ENCODE results near the gene DNMT3A.

DNMT3A gene

GRCh38 chr2:25369876-25370275, 28.2 kb upstream of the DNMT3A start:
- ChIA-PET CTCF (no interaction called here), POLR2A (no interaction called here)
- DNase-seq (ENCODE audit: extremely low spot score) = no peak
- TF ChIP-seq FOXM1 (IDR thresholded peaks at IDR 0.05; ENCODE audit: borderline replicate concordance) = no peak
- TF ChIP-seq HDGF (IDR thresholded peaks at IDR 0.05; ENCODE audit: borderline replicate concordance) = no peak
- TF ChIP-seq ELF4 (IDR thresholded peaks at IDR 0.05) = no peak
- TF ChIP-seq FOXK2 (IDR thresholded peaks at IDR 0.05) = no peak
- TF ChIP-seq SUZ12 (IDR thresholded peaks at IDR 0.05) = no peak
- TF ChIP-seq L3MBTL2 (conservative IDR thresholded peaks at IDR 0.05) = no peak
- TF ChIP-seq SP1 (IDR thresholded peaks at IDR 0.05) = no peak
- TF ChIP-seq BHLHE40 (IDR thresholded peaks at IDR 0.05; ENCODE audit: borderline replicate concordance) = no peak
- no peak for TF ChIP-seq PKNOX1 (IDR thresholded peaks at IDR 0.05)

DNA sequence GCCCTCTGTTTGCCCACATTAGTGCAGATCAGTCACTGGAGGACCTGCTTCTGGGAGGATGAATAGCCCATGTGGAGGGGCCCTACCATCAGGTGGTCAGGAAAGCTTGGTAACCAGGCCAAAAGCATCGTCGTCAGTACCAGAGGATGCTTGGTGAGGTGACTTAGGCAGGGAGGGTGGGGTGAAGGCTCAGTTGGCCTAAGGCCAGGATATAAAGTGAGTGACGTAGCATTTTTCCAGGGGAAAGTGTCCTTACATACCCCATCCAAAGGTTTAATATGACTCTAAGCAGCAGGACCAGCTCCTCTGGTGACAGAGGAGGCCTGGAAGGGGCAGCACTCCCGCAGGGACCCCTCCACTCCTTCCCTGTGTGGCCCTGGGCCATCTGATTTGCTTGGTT, 27.7 kb upstream of the DNMT3A start:
- no peak for DNase-seq (ENCODE audit: extremely low spot score)
- ChIA-PET POLR2A (no interaction called here), CTCF (no interaction called here)
- TF ChIP-seq TARDBP (IDR thresholded peaks at IDR 0.05) (no peak), LEF1 (IDR thresholded peaks at IDR 0.05; ENCODE audit: borderline replicate concordance) (no peak), BHLHE40 (IDR thresholded peaks at IDR 0.05; ENCODE audit: borderline replicate concordance) (no peak), SP1 (IDR thresholded peaks at IDR 0.05) (no peak), FOXK2 (IDR thresholded peaks at IDR 0.05) (no peak), FOXM1 (IDR thresholded peaks at IDR 0.05; ENCODE audit: borderline replicate concordance) (no peak), CTBP1 (IDR thresholded peaks at IDR 0.05; ENCODE audit: borderline replicate concordance) (no peak), ELF4 (IDR thresholded peaks at IDR 0.05) (no peak), SUZ12 (IDR thresholded peaks at IDR 0.05) (no peak), FOXA1 (IDR thresholded peaks at IDR 0.05) (no peak), ARNT (IDR thresholded peaks at IDR 0.05) (no peak), ZNF384 (IDR thresholded peaks at IDR 0.05) (no peak), NFRKB (IDR thresholded peaks at IDR 0.05) (no peak), PKNOX1 (IDR thresholded peaks at IDR 0.05) (no peak), L3MBTL2 (conservative IDR thresholded peaks at IDR 0.05) (no peak), HDGF (IDR thresholded peaks at IDR 0.05; ENCODE audit: borderline replicate concordance) (no peak)

- POLR2A ChIA-PET = no interaction called here
Observed at GRCh38 chr2:25368660-25369059, 26.9 kb upstream of the DNMT3A start.

DNA sequence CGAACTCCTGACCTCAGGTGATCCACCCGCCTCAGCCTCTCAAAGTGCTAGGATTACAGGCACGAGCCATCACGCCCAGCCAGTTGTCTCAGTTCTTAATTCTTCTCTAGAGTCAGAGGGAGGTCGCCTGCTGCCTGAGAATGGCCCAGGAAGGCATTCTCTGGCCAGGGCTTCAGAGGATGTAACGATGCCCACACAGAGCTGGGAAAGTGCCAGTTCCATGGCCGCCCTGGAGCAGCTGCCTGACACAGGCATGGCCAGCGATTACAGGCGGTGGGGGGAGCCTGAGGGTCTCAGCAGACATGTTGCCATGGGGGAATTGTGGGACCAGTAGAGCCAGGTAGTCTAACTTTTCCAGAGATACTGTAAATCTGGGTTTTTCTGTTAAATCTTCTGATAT, 25.6 kb upstream of the DNMT3A start:
- no peak for DNase-seq (ENCODE audit: extremely low spot score)
- ChIA-PET CTCF (no interaction called here), POLR2A (no interaction called here)
- TF ChIP-seq SUZ12 (IDR thresholded peaks at IDR 0.05) = no peak
- no peak for TF ChIP-seq L3MBTL2 (conservative IDR thresholded peaks at IDR 0.05)
- no peak for TF ChIP-seq SP1 (IDR thresholded peaks at IDR 0.05)
- TF ChIP-seq ARNT (IDR thresholded peaks at IDR 0.05) = no peak
- TF ChIP-seq ZNF384 (IDR thresholded peaks at IDR 0.05) = no peak
- TF ChIP-seq NFRKB (IDR thresholded peaks at IDR 0.05) = no peak
- no peak for TF ChIP-seq PKNOX1 (IDR thresholded peaks at IDR 0.05)
- TF ChIP-seq ELF4 (IDR thresholded peaks at IDR 0.05) = no peak

More at GRCh38 chr2:25368660-25369059, 26.9 kb upstream of the DNMT3A start:
- DNase-seq (ENCODE audit: extremely low spot score) = no peak
- CTCF ChIA-PET = no interaction called here
- TF ChIP-seq ARNT (IDR thresholded peaks at IDR 0.05) (no peak), L3MBTL2 (conservative IDR thresholded peaks at IDR 0.05) (no peak), FOXA1 (IDR thresholded peaks at IDR 0.05) (no peak), TARDBP (IDR thresholded peaks at IDR 0.05) (no peak), NFRKB (IDR thresholded peaks at IDR 0.05) (no peak), ELF4 (IDR thresholded peaks at IDR 0.05) (no peak), LEF1 (IDR thresholded peaks at IDR 0.05; ENCODE audit: borderline replicate concordance) (no peak), CTBP1 (IDR thresholded peaks at IDR 0.05; ENCODE audit: borderline replicate concordance) (no peak), SUZ12 (IDR thresholded peaks at IDR 0.05) (no peak), ZNF384 (IDR thresholded peaks at IDR 0.05) (no peak), BHLHE40 (IDR thresholded peaks at IDR 0.05; ENCODE audit: borderline replicate concordance) (no peak), PKNOX1 (IDR thresholded peaks at IDR 0.05) (no peak), FOXM1 (IDR thresholded peaks at IDR 0.05; ENCODE audit: borderline replicate concordance) (no peak), SP1 (IDR thresholded peaks at IDR 0.05) (no peak), HDGF (IDR thresholded peaks at IDR 0.05; ENCODE audit: borderline replicate concordance) (no peak), FOXK2 (IDR thresholded peaks at IDR 0.05) (no peak)

DNA sequence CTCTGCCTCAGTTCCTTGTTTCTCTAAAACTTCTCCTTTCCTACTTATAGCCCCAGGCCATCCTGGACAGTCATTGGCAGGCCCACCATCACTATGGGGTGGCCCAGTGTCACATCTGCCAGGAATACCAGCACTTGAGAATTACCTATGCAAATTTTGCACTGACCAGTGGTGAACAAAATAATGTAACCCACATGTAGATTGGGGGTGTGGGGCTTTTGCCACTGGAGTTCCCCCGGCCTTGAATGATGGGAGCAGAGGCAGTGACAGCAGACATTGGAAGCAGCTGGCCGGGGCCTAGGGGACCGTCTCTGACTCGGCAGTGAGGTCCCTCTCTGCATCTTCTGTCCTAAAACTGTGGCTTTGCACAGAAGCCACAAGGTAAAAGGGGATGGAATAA, 24.9 kb upstream of the DNMT3A start:
- CTCF ChIA-PET = interaction anchor here (1.0 kb wide), 1 partner anchor 24 kb away, joined by 3 read pairs; no protein-coding TSS in a partner anchor
- DNase-seq (ENCODE audit: extremely low spot score) = no peak
- TF ChIP-seq L3MBTL2 (conservative IDR thresholded peaks at IDR 0.05) (no peak), CTBP1 (IDR thresholded peaks at IDR 0.05; ENCODE audit: borderline replicate concordance) (no peak), ZNF384 (IDR thresholded peaks at IDR 0.05) (no peak), LEF1 (IDR thresholded peaks at IDR 0.05; ENCODE audit: borderline replicate concordance) (no peak), SUZ12 (IDR thresholded peaks at IDR 0.05) (no peak), FOXA1 (IDR thresholded peaks at IDR 0.05) (no peak), ELF4 (IDR thresholded peaks at IDR 0.05) (no peak), SP1 (IDR thresholded peaks at IDR 0.05) (no peak), FOXM1 (IDR thresholded peaks at IDR 0.05; ENCODE audit: borderline replicate concordance) (no peak)
- POLR2A ChIA-PET = no interaction called here

DNA sequence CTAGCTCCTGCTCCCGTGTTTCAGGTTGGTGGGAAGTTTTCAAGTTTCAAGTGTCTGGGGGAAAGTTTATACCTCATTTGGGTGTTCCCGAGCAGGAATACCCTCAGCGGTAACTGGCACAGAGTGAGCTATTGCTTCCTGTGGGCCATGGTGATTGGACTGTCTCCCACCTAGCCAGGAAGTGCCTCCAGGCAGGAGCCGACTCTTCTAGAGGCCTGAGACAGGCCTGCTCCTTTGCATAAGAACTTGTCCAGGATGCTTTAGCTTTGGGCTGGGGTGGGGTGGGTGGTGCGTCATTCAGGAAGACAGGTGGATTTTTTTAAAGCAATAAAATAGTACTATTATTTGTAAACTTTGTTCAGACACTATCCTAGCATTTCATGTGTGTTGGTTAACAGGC, 23.5 kb upstream of the DNMT3A start:
- ChIA-PET CTCF (interaction anchor here (0.6 to 1.2 kb wide), 2 partner anchors 10 to 15 kb away, joined by 3 read pairs; no protein-coding TSS in a partner anchor), POLR2A (no interaction called here)
- DNase-seq (ENCODE audit: extremely low spot score) = no peak
- TF ChIP-seq SUZ12 (IDR thresholded peaks at IDR 0.05) = no peak
- no peak for TF ChIP-seq BHLHE40 (IDR thresholded peaks at IDR 0.05; ENCODE audit: borderline replicate concordance)
- no peak for TF ChIP-seq TARDBP (IDR thresholded peaks at IDR 0.05)
- TF ChIP-seq NFRKB (IDR thresholded peaks at IDR 0.05) = no peak
- TF ChIP-seq ZNF384 (IDR thresholded peaks at IDR 0.05) = no peak
- TF ChIP-seq ELF4 (IDR thresholded peaks at IDR 0.05) = no peak
- no peak for TF ChIP-seq FOXK2 (IDR thresholded peaks at IDR 0.05)
- TF ChIP-seq ARNT (IDR thresholded peaks at IDR 0.05) = no peak
- no peak for TF ChIP-seq L3MBTL2 (conservative IDR thresholded peaks at IDR 0.05)
- TF ChIP-seq FOXM1 (IDR thresholded peaks at IDR 0.05; ENCODE audit: borderline replicate concordance) = no peak
- TF ChIP-seq SP1 (IDR thresholded peaks at IDR 0.05) = no peak
- no peak for TF ChIP-seq CTBP1 (IDR thresholded peaks at IDR 0.05; ENCODE audit: borderline replicate concordance)
- no peak for TF ChIP-seq LEF1 (IDR thresholded peaks at IDR 0.05; ENCODE audit: borderline replicate concordance)
- no peak for TF ChIP-seq FOXA1 (IDR thresholded peaks at IDR 0.05)
- TF ChIP-seq HDGF (IDR thresholded peaks at IDR 0.05; ENCODE audit: borderline replicate concordance) = no peak
- TF ChIP-seq PKNOX1 (IDR thresholded peaks at IDR 0.05) = no peak

All from HEK293T (cell line).